NK-92 (cell line): Measurements from ENCODE around the gene TBC1D26.
A peak's percentile ranks its signal among the peaks of the same experiment; 100 is the strongest.
"Not testable (repeated sequence)": the region's sequence is repeated elsewhere in the genome, so short reads cannot be mapped to it uniquely, and the experiment has no call there.

Source experiments
- DNase-seq: peaks from one replicate; lab custom pipeline; 2025; ENCODE audit not compliant: unreplicated experiment; lab: John Stamatoyannopoulos, UW

The TBC1D26 gene

DNA sequence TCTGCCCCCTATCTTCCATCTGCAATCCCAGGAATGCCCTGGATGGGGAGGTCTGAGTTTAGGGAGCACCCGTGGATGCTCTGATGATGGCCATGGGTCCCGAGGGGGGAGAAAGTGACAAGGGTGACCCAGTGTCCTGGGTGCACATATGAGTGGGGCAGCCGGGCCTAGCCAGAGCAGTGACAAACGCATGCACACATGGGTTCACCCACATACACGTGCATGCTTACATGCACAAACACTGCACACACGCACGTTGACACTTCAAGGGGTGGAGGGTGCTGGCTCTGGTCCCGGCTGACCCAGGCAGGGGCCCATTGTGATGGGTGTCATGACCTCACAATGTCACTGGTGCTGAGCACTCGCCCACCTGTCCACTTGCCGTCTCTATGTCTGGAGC is at the start of gene TBC1D26:
Gene TBC1D26, plus strand, starts transcription at position 384 of the 400 bp plus-strand sequence. CDS start 3,066 bp downstream, outside the sequence.
- DNase-seq, result not testable (repeated sequence)

DNA sequence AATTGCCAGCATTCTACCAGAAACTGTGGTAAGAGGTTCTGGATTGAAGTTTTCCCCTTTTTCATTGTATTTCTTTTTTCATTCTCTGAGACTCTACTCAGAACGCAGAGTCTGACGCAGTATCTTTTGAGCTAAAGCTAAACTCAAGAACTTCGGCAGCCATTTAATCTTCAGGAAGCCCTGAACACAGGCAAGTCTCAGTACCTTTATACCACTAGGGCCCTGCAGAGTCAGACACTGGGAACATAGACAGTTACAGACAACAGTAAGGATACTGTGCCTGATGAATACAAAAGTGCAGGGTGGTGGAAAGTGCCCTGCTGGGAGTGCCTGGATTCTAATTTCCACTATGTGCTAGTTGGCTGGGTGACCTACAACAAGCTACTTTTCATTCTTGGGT is 48.9 kb upstream of the TBC1D26 start:
- DNase-seq, result not testable (repeated sequence)

DNA sequence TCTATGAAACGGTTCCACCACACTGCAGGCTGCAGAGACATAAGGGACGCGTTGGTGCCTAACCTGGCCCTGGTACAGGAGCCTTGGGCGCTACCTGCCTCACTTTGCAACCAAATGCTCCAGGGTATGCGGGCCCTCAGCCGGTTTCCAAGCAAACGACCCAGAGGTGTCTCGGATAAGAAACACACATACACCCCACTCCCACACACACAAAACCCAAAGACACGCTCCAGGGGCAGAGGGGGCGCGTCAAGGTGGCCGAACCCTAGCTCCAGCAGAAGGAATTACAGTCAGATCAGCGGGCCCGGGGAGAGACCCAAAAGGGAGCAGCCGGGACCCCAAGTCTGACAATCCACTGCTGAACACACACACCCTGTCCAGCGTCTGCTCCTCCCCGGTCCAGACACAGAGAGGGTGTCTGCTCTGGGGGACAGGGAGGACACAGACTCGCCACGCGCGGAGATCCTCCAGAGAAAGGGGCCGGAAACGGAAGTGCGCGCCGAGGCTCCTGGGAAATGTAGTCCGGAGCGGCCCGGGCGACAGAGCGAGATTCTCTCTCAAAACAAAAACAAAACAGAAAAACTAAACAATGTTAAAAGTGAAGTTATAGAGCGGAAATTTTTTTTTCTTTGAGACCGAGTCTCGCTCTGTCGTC is 48.1 kb upstream of the TBC1D26 start, which contains the start of gene TRIM16:
Gene TRIM16, minus strand, starts transcription at position 488 of the 655 bp plus-strand sequence. CDS start 32,702 bp downstream, outside the sequence.
- DNase-seq, result not testable (repeated sequence)

DNA sequence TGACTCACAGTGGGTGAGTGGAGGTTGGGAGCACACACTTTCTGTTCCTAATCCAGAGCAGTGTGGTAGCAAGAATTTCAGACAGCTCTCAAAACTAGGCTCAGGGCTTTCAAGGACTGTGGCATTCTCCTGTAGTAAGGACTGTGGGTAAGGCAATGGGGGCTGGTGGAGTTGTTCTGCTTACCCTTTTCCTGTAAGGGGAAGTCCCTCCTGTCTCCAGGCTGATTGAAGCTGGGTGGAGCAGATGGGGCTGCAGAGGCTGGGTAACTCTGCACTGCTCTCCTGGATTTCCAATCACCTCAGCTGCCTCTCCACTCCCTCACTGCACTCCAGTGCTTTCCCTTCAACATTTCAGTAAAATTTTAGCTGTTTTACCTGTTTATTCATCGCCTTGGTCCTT is 44.6 kb upstream of the TBC1D26 start:
- DNase-seq, result not testable (repeated sequence)

DNA sequence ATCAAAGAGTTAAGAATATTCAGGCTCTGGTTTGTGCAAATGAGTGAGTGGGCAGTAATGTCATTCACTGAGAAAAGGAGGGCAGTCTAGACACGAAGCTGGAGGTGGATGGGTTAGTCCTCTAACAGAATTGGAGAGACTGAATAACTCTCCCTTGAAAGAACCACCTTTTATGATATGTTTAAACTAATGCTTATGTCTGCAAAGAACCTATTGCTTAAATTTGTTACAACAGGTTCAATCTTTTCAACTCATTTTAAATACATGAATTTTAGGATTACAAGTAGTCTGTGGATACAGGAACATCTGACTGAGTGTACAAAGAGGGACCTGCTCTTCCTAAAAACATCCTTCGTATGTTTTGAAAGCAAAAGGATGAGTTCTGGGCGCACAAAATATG is 33.1 kb upstream of the TBC1D26 start:
- DNase-seq, result not testable (repeated sequence)

DNA sequence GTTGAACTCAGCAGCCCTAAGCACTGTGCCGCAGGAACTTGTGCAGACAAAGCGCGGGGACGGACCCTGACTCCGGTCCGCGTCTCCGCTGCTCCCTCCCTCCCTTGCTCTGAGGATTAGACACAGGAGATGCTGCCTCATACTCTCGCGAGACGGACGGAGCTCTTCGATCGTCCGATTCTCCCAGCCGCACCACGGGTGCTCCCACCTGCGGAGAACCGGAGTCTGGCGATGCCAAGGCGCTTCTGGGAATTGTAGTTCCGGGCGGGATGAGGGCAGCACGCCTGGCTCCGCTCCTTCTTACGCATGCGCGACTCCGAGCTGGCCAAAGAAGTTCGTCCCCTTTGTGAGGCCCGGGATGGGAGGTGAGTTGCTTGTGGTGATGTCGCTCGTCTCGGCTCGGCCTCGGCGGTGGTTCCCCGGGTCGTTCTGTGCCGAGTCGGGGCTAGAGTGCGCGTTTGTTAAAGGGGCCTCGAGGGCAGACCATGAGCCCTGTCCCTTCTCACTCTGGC is 32.6 kb upstream of the TBC1D26 start, which contains the start of gene ZNF286A:
Gene ZNF286A, plus strand, starts transcription at position 340 of the 512 bp plus-strand sequence. CDS start 578 bp downstream, outside the sequence.
- peak; percentile 34 for DNase-seq

DNA sequence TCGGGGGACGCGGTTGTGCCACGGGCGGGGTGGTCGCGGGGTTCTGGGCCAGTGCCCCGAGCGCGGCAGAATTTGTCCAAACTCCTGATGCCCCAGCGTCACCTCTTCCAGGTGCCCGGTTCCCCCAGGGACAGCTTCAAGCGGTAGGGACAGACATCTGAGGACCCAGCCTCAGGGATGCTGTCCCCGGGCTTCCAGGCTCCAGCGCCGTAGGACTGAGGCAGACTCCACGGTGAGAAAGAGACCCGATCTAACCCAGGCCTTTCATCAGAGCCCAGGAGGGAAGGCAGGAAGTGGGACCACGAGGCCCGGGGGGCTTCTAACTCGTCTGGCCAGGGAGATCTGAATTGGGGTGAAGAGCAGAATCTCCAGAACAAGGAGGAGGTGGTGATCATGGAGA is 32.1 kb upstream of the TBC1D26 start:
- DNase-seq, result not testable (repeated sequence)

DNA sequence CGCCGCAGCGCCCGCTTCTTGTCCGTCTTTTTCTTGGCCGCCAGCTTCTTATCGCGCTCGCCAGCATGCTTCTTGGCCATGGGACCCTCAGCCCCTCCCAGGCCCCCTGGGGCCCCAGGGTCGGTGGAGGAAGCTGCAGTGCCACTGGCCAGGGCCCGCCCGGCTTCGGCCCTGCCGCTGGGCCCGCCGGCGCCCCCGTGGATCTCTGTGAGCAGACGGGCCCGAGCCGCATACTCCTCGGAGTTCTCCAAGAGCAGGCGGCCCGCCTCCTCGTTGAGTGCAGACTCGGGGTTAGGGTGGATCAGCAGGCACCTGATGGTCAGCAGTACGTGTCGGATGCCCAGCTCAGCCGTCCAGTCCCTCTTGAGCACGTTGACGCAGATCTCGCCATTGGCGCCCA is 27.8 kb upstream of the TBC1D26 start:
- not testable (repeated sequence) for DNase-seq

DNA sequence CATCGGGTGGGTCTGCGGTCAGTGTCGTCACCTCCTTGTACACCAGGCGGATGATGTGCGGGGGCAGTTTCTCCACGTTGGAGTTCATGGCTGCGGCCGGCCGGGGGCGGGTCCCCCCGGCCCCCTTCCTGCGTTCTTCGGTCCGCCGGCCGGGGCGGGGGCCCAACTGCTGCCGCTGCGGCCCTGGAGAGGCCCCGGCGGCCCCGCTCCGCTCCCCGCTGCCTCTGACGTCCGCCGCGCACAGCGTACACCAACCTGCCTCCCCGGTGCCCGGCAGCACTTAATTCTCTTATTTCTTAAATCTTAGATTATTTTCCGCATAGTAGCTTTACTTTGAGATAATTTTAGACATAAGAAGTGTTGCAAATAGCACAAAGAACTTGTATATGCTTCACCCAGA is 27.3 kb upstream of the TBC1D26 start:
- not testable (repeated sequence) for DNase-seq

DNA sequence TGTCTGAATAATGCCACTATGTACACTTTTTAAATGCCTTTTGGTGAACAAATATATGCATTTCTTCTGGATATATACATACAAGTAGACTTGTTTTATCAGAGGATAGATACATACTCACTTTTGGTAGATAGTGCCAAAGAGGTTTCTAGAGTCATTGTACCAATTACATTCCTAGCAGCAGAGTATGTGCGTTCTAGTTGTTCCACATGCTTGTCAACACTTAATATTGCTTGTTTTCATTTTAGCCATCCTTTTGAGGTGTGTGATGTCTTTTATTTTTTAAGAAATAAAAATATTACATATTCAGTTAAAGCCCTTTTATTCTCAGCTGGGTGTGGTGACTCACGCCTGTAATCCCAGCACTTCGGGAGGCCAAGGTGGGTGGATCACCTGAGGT is 23.2 kb upstream of the TBC1D26 start:
- not testable (repeated sequence) for DNase-seq

DNA sequence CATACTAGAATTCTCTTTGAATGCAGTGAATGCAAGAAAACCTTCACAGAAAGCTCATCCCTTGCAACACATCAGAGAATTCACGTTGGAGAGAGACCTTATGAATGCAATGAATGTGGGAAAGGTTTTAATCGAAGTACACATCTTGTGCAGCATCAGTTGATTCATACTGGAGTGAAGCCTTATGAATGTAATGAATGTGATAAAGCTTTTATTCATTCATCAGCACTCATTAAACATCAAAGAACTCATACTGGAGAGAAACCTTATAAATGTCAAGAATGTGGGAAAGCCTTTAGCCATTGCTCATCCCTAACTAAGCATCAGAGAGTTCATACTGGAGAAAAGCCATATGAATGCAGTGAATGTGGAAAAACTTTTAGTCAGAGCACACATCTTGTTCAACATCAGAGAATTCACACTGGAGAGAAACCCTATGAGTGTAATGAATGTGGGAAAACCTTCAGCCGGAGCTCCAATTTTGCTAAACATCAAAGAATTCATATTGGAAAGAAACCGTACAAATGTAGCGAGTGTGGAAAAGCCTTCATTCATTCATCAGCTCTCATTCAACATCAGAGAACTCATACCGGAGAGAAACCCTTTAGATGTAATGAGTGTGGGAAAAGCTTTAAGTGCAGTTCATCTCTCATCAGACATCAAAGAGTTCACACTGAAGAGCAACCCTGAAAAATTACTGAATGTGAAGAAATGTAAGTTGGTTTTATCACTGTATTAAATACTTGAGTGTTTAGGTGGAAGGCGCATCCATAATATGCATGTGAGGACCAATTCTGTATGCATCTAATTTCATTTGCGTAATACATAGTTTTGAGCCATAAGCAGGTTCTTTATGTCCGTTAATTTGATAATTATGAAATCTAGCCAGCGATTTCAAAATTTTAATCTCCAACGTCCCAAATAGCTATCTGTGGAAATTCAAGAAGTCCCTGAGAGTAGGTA is 15.2 kb upstream of the TBC1D26 start:
- not testable (repeated sequence) for DNase-seq

DNA sequence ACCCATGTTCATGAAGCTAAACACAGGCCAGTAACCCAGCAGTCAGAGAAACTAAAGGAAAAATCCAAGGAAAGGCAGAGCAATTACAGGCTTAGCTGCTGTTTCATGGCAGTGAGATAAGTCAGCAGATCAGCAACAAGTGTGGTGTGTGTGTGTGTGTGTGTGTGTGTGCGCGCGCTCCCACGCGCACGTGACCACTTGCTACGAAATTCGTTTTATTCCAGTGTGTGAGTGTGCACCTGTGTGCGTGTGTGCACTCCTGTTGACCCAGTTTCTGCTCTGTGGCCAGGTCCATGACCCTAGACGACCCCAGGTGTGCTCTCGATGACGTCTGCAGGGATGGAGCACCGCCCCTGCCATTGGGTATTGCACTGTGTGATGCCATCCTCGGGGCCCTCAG is 1.5 kb upstream of the TBC1D26 start:
- not testable (repeated sequence) for DNase-seq

DNA sequence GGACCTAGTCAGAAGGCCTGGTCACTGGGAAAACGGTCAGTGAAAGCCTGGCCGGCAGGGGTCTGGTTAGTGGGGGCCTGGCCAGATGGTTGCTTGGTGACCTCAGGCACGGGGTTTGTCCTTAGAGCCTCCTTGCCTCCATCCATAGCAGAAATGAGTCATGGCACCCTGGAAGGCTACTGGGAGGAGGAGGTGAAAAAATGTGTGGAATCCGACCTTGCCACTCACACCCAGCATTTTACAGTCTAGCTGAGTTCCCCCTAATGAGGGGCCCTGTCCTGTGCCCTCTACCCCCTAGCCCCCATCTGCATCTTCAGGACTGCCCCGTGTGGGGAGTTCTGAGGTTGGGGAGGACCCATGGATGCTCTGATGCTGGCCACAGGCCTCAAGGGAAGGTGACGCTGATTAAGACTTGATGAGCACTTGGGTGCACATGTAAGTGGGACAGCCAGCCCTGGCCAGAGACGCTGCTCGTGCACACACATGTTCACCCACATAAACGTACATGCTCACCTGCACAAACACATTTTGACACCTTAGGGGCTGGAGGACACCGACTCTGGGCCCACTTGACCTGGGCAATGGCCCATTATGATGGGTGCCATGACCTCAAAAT is 1.2 kb downstream of the TBC1D26 start:
- not testable (repeated sequence) for DNase-seq

DNA sequence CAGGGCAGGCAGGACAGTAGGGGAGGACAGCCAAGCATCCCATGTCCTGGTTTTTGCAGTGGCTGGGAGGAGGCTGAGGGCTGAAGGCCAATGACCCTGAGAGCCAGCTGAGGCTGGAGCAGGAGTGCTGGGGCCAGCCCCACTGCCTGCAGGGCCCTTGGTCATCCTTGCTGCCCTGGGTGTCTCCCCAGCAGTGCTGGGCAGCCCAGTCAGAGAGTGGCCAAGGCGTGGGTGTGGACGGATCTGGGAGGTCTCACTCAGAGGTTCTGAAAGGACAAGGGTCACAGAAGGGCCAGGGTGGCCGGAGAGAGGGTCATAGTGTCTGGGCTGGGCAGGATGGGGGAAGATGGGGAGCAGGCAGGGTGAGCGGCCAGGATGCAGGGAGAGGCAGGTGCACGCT is 4.5 kb downstream of the TBC1D26 start:
- DNase-seq, result not testable (repeated sequence)

DNA sequence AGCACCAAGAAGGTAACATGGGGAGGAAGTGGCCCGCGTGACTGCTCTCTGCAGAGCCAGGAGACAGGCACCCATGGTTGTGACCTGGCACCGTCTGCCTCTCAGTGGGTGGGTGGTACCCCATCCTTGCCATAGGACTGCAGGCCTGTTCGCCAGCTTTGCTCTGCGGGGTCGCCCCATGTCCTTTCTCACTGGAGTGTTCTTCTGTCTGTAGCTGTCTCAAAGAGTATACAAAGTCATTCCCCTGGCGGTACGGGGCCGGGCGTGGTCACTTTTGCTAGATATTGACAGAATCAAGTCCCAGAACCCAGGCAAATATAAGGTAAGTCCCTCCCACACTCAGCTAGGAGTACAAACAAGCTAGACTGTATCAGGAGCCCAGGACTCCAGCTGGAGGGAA is 6.0 kb downstream of the TBC1D26 start:
- no peak for DNase-seq

DNA sequence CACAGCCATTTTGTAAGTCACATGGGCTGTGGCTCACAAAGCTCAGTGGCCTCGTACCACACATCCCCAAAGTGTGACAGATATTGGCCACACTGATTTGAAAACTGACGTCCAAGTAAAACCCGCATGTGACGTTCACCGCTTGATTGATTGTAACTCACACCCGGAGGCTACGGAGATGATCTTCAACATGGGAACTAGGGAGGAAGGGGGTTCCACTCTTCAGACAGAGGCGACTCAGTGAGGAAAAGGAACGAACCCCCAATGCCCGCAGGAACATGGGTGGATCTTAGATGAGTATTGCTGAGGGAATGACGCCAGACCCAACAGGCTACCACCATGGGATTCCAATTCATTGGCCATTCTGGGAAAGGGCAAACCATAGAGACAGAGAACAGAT is 7.2 kb downstream of the TBC1D26 start:
- not testable (repeated sequence) for DNase-seq

DNA sequence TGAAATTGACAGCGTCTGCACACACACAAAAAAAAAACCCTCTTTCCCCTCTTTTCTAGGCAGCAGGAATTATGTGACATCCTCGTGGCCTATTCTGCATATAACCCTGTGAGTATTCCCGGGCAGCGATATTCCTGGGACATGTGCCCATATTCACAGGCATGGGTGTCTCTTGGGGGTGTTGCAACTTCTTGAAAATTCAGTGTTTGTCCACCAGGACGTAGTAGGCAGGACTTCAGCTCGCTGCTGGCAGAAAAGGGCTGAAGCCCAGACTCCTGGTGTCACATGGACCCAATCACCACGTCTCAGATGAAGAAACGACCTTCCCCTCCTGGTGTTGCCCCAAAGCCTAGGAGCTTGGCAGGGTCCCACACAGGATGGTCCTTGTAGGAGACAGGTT is 8.0 kb downstream of the TBC1D26 start:
- DNase-seq, result not testable (repeated sequence)

DNA sequence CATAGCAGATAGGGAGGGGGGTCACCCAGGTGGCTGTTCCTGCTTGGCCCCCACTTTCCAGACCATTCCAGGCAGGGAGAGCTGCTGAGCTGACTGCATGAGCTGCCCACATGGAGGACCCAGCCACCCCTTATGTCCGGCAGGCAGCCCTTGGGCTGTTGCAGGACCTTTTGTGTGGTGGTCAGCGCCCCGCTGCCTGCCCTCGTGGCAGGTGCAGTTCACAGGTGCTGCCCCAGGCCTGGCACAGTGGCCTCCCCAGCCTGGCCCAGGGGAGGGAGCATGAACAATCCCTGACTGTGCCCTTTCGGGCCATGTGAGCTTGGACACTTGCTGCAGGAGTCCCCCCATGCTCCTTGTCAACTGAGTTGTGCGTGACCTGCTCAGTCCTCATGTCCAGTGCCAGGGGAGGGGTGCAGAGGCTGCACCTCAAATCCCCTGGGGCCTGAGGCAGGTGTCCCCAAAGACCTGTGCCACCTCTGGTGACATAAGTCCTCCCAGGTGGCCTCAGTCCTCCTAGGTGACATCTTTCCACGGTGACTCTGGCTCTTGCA is 8.6 kb downstream of the TBC1D26 start:
- DNase-seq, result no peak

DNA sequence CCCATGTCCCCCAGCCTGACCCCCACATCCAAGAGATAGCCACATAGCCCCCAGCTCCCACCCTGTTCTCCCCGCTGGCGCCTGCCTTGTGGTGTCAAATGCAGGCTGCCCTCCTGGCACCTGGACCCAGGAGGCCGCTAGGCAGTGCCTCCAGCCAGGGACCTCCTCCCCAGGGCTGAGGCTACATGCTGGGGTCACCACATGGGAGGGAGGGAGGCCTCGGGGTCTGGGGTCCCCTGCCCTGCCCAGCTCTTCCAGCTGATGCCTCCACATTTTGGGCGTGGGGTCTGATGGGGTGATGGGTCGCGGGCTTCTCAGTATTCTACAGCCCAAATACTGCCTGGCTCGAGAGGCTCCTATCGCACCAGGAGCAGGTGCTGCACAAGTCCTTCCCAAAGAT is 9.5 kb downstream of the TBC1D26 start:
- DNase-seq, result no peak

DNA sequence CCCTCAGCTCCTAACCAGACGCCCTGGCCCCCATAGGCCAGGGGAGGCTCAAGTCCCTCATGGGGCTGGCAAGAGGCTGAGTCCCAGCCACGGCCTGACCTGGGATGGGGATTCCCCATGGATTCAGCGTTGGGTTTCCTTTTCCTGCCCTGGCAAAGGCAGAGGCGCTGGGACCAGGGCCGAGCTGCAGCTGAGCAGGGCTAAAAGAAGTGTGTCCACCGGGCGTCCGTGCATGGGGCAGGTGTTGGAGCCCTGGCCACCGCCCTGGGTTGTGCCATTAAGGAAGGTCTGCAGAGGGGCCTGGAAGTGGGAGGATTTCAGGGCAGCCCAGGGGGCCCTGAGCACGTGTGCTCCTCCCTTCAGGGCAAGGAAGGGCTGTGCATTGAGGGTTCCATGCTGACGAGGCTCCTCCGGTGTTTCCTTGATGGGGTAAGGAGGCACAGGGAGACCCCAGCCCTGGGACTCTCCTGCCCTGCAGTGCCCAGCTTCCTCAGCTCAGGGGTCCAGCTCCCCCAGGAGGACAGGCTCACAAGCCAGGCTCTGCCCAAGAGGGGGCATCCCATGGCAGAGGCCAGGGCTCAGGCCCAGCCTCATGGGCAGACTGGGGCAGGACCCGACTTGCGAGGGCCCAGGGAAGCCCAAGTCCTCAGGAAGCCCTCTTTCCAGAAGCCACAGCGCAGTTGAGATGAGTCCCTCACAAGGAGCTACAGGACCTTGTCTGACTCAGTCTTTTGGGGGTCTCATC is 10.1 kb downstream of the TBC1D26 start:
- no peak for DNase-seq
